ENCODE results near the gene FAM204A. TPM values are rescaled to one million over a fixed set of nuclear protein-coding genes. Genes with fewer than 3 reads are reported as not detected.

FAM204A gene
- total and polyA plus RNA-seq, 10 of the 15 experiments (the other 5 are each of a cell fraction or from before 2014, with no cell fraction given), result 24.5 to 96.0 (median 67.6) TPM

DNA sequence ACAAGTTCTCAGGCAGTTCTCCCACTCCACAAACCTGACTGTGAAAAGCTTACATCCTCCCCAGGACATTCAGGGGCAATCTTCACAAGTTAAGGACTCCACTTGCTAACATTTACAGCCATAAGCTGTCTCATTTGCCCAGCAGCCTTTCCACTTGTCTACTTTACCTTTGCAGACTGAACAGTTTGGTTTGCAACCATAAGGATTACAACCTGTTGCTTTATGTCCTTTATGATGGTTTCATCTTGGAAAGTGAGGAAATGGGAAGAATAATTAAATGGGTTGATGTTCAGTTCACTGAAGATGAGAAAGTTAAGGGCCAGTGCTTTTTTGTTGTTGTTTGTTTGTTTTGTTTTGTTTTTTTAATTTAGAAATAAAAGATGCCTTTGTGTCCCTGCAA lies 92.4 kb downstream of the FAM204A start:
- ChIA-PET SMC1A (ENCODE audit: uncharacterized antibody, unreplicated experiment) (no interaction called here), RAD21 (ENCODE audit: unreplicated experiment) (no interaction called here), POLR2A (no interaction called here), CTCF (interaction anchor here (1.2 to 2.3 kb wide), 2 partner anchors 9 to 753 kb away, joined by 3 to 6 read pairs; no protein-coding TSS in a partner anchor)
- Histone ChIP-seq H3K27me3 (replicated peaks in 1 of 2; ENCODE audit: control insufficient read depth in 2 of 2, insufficient read depth in 2 of 2, low read length in 1 of 2) (peaks cover 2% of the 10 kb centered on the region in 2 experiments; a peak in 3 of 4 replicates), H3K4me2 (ENCODE audit: control insufficient read depth, insufficient read depth) (no peak overlapping the region), H3K27ac (ENCODE audit: control insufficient read depth, insufficient read depth) (no peak overlapping the region), H3K9ac (ENCODE audit: control insufficient read depth, insufficient read depth, low read length) (no peak overlapping the region), H3K36me3 (ENCODE audit: control insufficient read depth in 2 of 2, insufficient read depth in 2 of 2, low read length in 1 of 2) (no peaks in the 10 kb centered on the region), H3K79me2 (ENCODE audit: control insufficient read depth, insufficient read depth, low read length) (no peaks in the 10 kb centered on the region), H3K4me3 (no peak overlapping the region), H3K4me1 (ENCODE audit: control insufficient read depth, insufficient read depth, low read length) (no peaks in the 10 kb centered on the region), H4K20me1 (ENCODE audit: control insufficient read depth, insufficient read depth) (no peaks in the 10 kb centered on the region), H3K9me3 (replicated peaks; ENCODE audit: control insufficient read depth, insufficient read depth, low read length) (no peaks in the 10 kb centered on the region), H2AFZ (ENCODE audit: control insufficient read depth, low read depth, low read length) (no peak overlapping the region)
- no TSS peak for BruUV-seq (replicated peaks)
- ATAC-seq (no peak), DNase-seq (ENCODE audit: low read depth, low spot score) (no peak), FAIRE-seq (no peak)
- in situ Hi-C loops (cut with MboI), result no loop called here
- intact Hi-C loops (cut with micrococcal nuclease; ENCODE audit: unreplicated experiment), result no loop called here
- TF ChIP-seq NR2C1 (IDR thresholded peaks at IDR 0.05), result no peak
- no peak for TF ChIP-seq SMAD1 (IDR thresholded peaks at IDR 0.05; ENCODE audit: low read depth, partially characterized antibody)
- no peak for TF ChIP-seq CEBPB (IDR thresholded peaks at IDR 0.05; ENCODE audit: borderline replicate concordance in 1 of 2, low read depth in 2 of 2, low read length in 2 of 2)
- TF ChIP-seq, protein P1, sequence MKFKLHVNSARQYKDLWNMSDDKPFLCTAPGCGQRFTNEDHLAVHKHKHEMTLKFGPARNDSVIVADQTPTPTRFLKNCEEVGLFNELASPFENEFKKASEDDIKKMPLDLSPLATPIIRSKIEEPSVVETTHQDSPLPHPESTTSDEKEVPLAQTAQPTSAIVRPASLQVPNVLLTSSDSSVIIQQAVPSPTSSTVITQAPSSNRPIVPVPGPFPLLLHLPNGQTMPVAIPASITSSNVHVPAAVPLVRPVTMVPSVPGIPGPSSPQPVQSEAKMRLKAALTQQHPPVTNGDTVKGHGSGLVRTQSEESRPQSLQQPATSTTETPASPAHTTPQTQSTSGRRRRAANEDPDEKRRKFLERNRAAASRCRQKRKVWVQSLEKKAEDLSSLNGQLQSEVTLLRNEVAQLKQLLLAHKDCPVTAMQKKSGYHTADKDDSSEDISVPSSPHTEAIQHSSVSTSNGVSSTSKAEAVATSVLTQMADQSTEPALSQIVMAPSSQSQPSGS (IDR thresholded peaks at IDR 0.05; ENCODE audit: low read length), result no peak
- TF ChIP-seq NBN (IDR thresholded peaks at IDR 0.05), result no peak
- no peak for TF ChIP-seq CHD1 (IDR thresholded peaks at IDR 0.05; ENCODE audit: low read depth, low read length)
- TF ChIP-seq JUNB (IDR thresholded peaks at IDR 0.05), result no peak
- no peak for TF ChIP-seq POU2F2 (IDR thresholded peaks at IDR 0.05; ENCODE audit: borderline replicate concordance, low read depth, low read length)
- no peak for TF ChIP-seq ZNF217 (IDR thresholded peaks at IDR 0.05)
- no peak for TF ChIP-seq CBFB (IDR thresholded peaks at IDR 0.05; ENCODE audit: low read depth)
- TF ChIP-seq MYB (IDR thresholded peaks at IDR 0.05; ENCODE audit: borderline replicate concordance, low read depth, low read length), result no peak
- TF ChIP-seq EZH2 (IDR thresholded peaks at IDR 0.05; ENCODE audit: borderline replicate concordance, control insufficient read depth, low read depth, low read length), result no peak
- no peak for TF ChIP-seq SRF (IDR thresholded peaks at IDR 0.05; ENCODE audit: low read depth in 2 of 2, low read length in 2 of 2)
- TF ChIP-seq, protein P2, sequence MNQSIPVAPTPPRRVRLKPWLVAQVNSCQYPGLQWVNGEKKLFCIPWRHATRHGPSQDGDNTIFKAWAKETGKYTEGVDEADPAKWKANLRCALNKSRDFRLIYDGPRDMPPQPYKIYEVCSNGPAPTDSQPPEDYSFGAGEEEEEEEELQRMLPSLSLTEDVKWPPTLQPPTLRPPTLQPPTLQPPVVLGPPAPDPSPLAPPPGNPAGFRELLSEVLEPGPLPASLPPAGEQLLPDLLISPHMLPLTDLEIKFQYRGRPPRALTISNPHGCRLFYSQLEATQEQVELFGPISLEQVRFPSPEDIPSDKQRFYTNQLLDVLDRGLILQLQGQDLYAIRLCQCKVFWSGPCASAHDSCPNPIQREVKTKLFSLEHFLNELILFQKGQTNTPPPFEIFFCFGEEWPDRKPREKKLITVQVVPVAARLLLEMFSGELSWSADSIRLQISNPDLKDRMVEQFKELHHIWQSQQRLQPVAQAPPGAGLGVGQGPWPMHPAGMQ (IDR thresholded peaks at IDR 0.05; ENCODE audit: borderline replicate concordance), result no peak
- no peak for TF ChIP-seq PML (IDR thresholded peaks at IDR 0.05; ENCODE audit: low read length)
- TF ChIP-seq, protein P3, sequence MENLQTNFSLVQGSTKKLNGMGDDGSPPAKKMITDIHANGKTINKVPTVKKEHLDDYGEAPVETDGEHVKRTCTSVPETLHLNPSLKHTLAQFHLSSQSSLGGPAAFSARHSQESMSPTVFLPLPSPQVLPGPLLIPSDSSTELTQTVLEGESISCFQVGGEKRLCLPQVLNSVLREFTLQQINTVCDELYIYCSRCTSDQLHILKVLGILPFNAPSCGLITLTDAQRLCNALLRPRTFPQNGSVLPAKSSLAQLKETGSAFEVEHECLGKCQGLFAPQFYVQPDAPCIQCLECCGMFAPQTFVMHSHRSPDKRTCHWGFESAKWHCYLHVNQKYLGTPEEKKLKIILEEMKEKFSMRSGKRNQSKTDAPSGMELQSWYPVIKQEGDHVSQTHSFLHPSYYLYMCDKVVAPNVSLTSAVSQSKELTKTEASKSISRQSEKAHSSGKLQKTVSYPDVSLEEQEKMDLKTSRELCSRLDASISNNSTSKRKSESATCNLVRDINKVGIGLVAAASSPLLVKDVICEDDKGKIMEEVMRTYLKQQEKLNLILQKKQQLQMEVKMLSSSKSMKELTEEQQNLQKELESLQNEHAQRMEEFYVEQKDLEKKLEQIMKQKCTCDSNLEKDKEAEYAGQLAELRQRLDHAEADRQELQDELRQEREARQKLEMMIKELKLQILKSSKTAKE (IDR thresholded peaks at IDR 0.05; ENCODE audit: low read depth, poor library complexity, severe bottlenecking), result no peak
